IPS-NIHi11 (cell line): ENCODE data around the gene NNMT.

Experiments used
- DNase-seq: peaks from one replicate; pipeline ENCODE4 v3.0.0; 2012; ENCODE audit warnings: mixed read lengths, low spot score

NNMT gene

GRCh38 chr11:114348200-114349191, 52.3 kb downstream of the NNMT start:
- peak; percentile 26 for DNase-seq

GRCh38 chr11:114350022-114350421, 53.8 kb downstream of the NNMT start:
- no peak for DNase-seq

- DNase-seq = no peak
Observed at GRCh38 chr11:114353443-114353842, 57.2 kb downstream of the NNMT start.

GRCh38 chr11:114354076-114354475, 57.9 kb downstream of the NNMT start:
- no peak for DNase-seq

- no peak for DNase-seq
Observed at GRCh38 chr11:114358716-114359115, 62.5 kb downstream of the NNMT start.

GRCh38 chr11:114359342-114359741, 63.1 kb downstream of the NNMT start:
- DNase-seq = no peak

- no peak for DNase-seq
Observed at GRCh38 chr11:114362326-114362725, 66.1 kb downstream of the NNMT start.

GRCh38 chr11:114362958-114363357, 66.8 kb downstream of the NNMT start:
- DNase-seq = no peak
